PFSK-1 (cell line): ENCODE measurements around the gene INVS.

Experiments used
- FOXP2 ChIP-seq: optimal IDR thresholded peaks from 2 replicates; pipeline ENCODE3; 2011; ENCODE audit warnings: borderline replicate concordance, control low read depth, inconsistent platforms; ENCODE audit not compliant: insufficient read depth; ENCODE audit errors: extremely low read length, extremely low read depth
- POLR2AphosphoS5 ChIP-seq: IDR thresholded peaks from 2 replicates; pipeline ENCODE4 v1.6.1; 2012; ENCODE audit warnings: low read depth, mild to moderate bottlenecking, control low read depth, low read length, moderate library complexity
- REST ChIP-seq, 2 experiments: IDR thresholded peaks; 2 replicates each; pipeline versions ENCODE4 v1.6.1 to v1.8.0; 2011 to 2012; ENCODE audit warnings: low read depth in 2 of 2, low read length in 2 of 2, control low read depth in 1 of 2, inconsistent platforms in 1 of 2, mild to moderate bottlenecking in 1 of 2, moderate library complexity in 1 of 2; ENCODE audit not compliant: insufficient read depth in 1 of 2
- SIN3A ChIP-seq: IDR thresholded peaks from 2 replicates; pipeline ENCODE4 v1.6.1; 2012; ENCODE audit warnings: mild to moderate bottlenecking, low read length, moderate library complexity, borderline replicate concordance; ENCODE audit not compliant: insufficient read depth
- TAF1 ChIP-seq: IDR thresholded peaks from 2 replicates; pipeline ENCODE4 v1.6.1; 2012; ENCODE audit warnings: low read length, control low read depth, borderline replicate concordance; ENCODE audit not compliant: insufficient read depth

The INVS gene

GRCh38 chr9:100108559-100108958, 9.5 kb downstream of the INVS start:
- TF ChIP-seq FOXP2 (no peak), SIN3A (no peak), TAF1 (no peak), POLR2AphosphoS5 (no peak), REST (IDR thresholded peaks at IDR 0.05; ENCODE audit: insufficient read depth in 1 of 2, low read depth in 2 of 2, low read length in 2 of 2) (no peak)

GRCh38 chr9:100111235-100111634, 12.2 kb downstream of the INVS start:
- no peak for TF ChIP-seq POLR2AphosphoS5
- TF ChIP-seq FOXP2, result no peak

GRCh38 chr9:100112677-100113336, 13.8 kb downstream of the INVS start:
- TF ChIP-seq REST (IDR thresholded peaks at IDR 0.05; ENCODE audit: insufficient read depth in 1 of 2, low read depth in 2 of 2, low read length in 2 of 2), result no peak
- no peak for TF ChIP-seq SIN3A
- TF ChIP-seq FOXP2, result no peak
- TF ChIP-seq TAF1, result no peak
- TF ChIP-seq POLR2AphosphoS5, result no peak

- TF ChIP-seq POLR2AphosphoS5, result no peak
- TF ChIP-seq FOXP2, result no peak
- no peak for TF ChIP-seq REST (IDR thresholded peaks at IDR 0.05; ENCODE audit: insufficient read depth in 1 of 2, low read depth in 2 of 2, low read length in 2 of 2)
Observed at GRCh38 chr9:100117316-100117715, 18.3 kb downstream of the INVS start.

GRCh38 chr9:100120286-100120685, 21.2 kb downstream of the INVS start:
- no peak for TF ChIP-seq TAF1
- TF ChIP-seq FOXP2, result no peak
- no peak for TF ChIP-seq POLR2AphosphoS5
- TF ChIP-seq REST (IDR thresholded peaks at IDR 0.05; ENCODE audit: insufficient read depth in 1 of 2, low read depth in 2 of 2, low read length in 2 of 2), result no peak
- TF ChIP-seq SIN3A, result no peak
